Neural crest cell (in vitro differentiated cells): ENCODE data around the gene EXO1. TPM values are rescaled to one million over a fixed set of nuclear protein-coding genes. Genes with fewer than 3 reads are reported as not detected.
A peak's percentile ranks its signal among the peaks of the same experiment; 100 is the strongest.

Experiments
- DNase-seq: peaks from one replicate; pipeline ENCODE4 v3.0.0; 2021; ENCODE audit warnings: low read depth, mixed read lengths, low spot score
- H3K27ac Mint-ChIP-seq: one replicate; pipeline ENCODE4 v1.8.0; 2021; ENCODE audit warnings: mild to moderate bottlenecking, mixed read lengths; ENCODE audit not compliant: unreplicated experiment
- H3K27me3 Mint-ChIP-seq: 2 replicates; pipeline ENCODE4 v1.8.0; 2021; ENCODE audit warnings: low read depth, mild to moderate bottlenecking, mixed read lengths
- H3K36me3 Mint-ChIP-seq: 2 replicates; pipeline ENCODE4 v1.8.0; 2021; ENCODE audit warnings: low read depth, mild to moderate bottlenecking, mixed read lengths
- H3K4me1 Mint-ChIP-seq: 2 replicates; pipeline ENCODE4 v1.8.0; 2021; ENCODE audit warnings: mixed read lengths
- H3K4me3 Mint-ChIP-seq: one replicate; pipeline ENCODE4 v1.8.0; 2021; ENCODE audit warnings: mild to moderate bottlenecking, mixed read lengths
- H3K9me3 Mint-ChIP-seq: 2 replicates; pipeline ENCODE4 v1.8.0; 2021; ENCODE audit warnings: mixed read lengths
- total RNA-seq: library from RNA; stranded (reverse); gene quantifications from 2 replicates; pipeline ENCODE4 v1.2.1, GENCODE V29; 2021
- TF ChIP-seq, protein P1 (sequence below): fragments of 200-600 bp; sonication (generic); conservative IDR thresholded peaks from 2 replicates; pipeline ENCODE4 v1.5.0; 2021; ENCODE audit warnings: antibody characterized with exemption, mild to moderate bottlenecking

EXO1 gene
- total RNA-seq, 1 donor from 2014 or later: 49.2 TPM

DNA sequence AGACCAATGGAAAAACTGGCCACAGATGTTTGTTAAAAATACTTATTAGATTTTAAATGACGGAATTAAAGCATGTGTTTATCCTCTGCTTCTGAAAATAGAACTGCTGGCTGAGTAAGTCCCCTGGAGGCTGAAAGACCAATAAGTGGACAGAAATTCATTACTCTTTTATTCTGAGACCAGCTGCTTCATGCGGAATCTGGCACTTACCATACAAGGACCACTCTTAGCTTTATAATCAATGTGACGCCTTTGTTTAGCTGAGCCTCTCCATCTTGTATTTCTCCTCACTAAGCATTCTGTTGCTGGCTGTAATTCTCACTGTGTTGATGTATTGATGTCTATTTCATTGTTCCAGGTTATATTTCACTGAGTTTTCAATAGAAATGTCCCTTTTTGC lies 6.3 kb upstream of the EXO1 start:
- no peak for DNase-seq
- H3K27ac Mint-ChIP-seq: peak overlapping the region; percentile 88
- H3K9me3 Mint-ChIP-seq: no peaks in the 10 kb centered on the region
- no peaks in the 10 kb centered on the region for H3K36me3 Mint-ChIP-seq
- no peak overlapping the region for H3K4me3 Mint-ChIP-seq
- TF ChIP-seq, protein P1, sequence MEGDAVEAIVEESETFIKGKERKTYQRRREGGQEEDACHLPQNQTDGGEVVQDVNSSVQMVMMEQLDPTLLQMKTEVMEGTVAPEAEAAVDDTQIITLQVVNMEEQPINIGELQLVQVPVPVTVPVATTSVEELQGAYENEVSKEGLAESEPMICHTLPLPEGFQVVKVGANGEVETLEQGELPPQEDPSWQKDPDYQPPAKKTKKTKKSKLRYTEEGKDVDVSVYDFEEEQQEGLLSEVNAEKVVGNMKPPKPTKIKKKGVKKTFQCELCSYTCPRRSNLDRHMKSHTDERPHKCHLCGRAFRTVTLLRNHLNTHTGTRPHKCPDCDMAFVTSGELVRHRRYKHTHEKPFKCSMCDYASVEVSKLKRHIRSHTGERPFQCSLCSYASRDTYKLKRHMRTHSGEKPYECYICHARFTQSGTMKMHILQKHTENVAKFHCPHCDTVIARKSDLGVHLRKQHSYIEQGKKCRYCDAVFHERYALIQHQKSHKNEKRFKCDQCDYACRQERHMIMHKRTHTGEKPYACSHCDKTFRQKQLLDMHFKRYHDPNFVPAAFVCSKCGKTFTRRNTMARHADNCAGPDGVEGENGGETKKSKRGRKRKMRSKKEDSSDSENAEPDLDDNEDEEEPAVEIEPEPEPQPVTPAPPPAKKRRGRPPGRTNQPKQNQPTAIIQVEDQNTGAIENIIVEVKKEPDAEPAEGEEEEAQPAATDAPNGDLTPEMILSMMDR: no peak
- H3K4me1 Mint-ChIP-seq: no peaks in the 10 kb centered on the region
- H3K27me3 Mint-ChIP-seq: peaks cover 17% of the 10 kb centered on the region

DNA sequence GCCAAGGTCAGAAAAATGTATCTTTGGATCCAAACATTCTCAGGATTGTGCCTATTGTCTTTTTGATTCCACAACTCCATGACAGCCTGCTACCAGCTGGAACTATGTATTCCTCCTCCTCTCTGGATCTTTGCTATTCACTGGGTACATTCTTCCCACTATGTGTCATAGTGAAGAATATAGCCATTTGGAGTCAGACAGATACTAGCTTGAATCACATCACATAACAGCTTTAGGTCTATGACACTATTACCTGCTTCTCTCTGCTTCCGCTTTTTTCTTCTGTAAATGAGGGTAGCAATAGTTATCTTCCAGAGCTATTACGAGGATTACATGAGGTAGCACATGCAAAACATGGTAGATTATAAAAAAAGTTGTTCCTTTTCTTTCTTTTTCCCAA lies 5.4 kb upstream of the EXO1 start:
- Mint-ChIP-seq H3K4me3 (no peak overlapping the region), H3K27ac (no peak overlapping the region), H3K27me3 (peaks cover 17% of the 10 kb centered on the region), H3K4me1 (peaks cover 6% of the 10 kb centered on the region), H3K36me3 (no peaks in the 10 kb centered on the region), H3K9me3 (no peaks in the 10 kb centered on the region)
- no peak for DNase-seq
- TF ChIP-seq, protein P1: no peak

DNA sequence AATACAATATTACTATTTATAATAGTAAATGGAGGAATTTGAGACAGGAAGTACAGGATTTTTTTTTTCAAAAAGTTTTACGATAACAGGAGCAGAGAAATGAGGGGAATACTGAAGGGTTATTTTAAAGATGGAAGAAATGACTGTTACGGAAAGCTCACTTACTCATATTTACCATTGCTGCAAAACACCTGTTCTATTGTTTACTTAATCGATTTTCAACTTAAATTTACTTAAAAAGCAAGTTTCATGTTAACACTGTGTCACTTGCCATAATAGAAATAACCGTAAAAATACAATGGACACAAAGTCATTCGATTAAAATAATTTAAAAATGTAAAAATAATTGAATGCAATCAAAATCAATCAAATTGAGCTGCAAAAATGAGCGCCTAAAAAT lies 3.4 kb upstream of the EXO1 start:
- H3K27me3 Mint-ChIP-seq: peaks cover 17% of the 10 kb centered on the region
- TF ChIP-seq, protein P1: no peak
- no peak for DNase-seq
- H3K4me3 Mint-ChIP-seq: no peak overlapping the region
- no peak overlapping the region for H3K27ac Mint-ChIP-seq
- H3K36me3 Mint-ChIP-seq: no peaks in the 10 kb centered on the region
- peaks cover 21% of the 10 kb centered on the region for H3K4me1 Mint-ChIP-seq
- no peaks in the 10 kb centered on the region for H3K9me3 Mint-ChIP-seq

DNA sequence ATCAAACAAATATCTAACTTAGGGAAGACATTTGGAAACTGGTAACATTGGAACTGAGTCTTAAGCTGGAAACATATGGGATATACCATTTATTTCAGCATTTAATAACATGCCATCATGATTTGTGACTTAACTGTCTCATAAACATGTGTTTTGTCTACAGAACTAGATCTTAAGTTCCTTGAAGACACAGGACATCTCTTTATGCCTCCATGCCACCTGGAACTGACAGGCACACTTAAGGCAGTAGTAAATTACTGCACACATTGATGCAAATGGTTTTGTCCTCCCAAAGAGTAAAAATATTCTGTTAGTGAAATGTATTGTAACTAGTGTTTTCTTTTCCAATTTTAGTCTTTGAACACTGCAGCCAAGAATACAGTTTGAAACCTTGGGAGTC lies 1.6 kb upstream of the EXO1 start:
- no peak for DNase-seq
- H3K27ac Mint-ChIP-seq: no peak overlapping the region
- H3K4me3 Mint-ChIP-seq: peak overlapping the region; percentile 97
- TF ChIP-seq, protein P1: no peak
- no peaks in the 10 kb centered on the region for H3K9me3 Mint-ChIP-seq
- peaks cover 14% of the 10 kb centered on the region for H3K27me3 Mint-ChIP-seq
- peaks cover 27% of the 10 kb centered on the region for H3K4me1 Mint-ChIP-seq
- no peaks in the 10 kb centered on the region for H3K36me3 Mint-ChIP-seq

DNA sequence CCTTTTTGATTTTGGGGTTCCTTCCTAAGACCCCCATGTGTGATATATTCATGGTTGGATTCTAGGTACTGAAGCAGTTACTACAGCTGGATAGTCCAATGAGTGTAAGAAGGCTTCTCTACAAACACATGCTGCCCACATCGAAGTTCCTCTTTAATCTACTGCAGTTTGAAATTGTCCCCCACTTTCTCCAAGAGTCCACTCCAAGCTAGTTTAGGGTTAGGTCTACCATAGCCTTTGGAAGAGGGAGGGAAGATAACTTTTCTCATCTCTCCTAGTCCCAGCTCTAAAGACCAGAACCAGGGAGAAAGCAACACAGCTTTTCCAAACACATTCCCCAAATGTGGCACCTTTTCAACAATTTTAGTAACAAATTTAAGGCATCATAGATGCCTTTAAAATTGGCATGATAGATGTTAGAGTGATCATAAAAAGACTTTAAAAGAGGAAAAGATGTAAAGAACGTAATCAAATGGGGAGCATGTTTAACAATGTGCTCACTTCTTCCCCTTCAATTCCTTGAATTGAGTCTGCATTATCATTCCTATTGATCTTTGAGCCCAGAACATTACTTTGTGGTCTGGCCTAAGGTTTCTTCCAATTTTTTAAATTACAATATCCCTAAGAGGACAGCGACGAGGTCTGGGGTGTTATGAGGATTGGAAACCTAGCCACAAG lies 1.0 kb upstream of the EXO1 start:
- DNase-seq: no peak
- peaks cover 14% of the 10 kb centered on the region for H3K27me3 Mint-ChIP-seq
- H3K36me3 Mint-ChIP-seq: no peaks in the 10 kb centered on the region
- TF ChIP-seq, protein P1: no peak
- peak overlapping the region; percentile 97 for H3K4me3 Mint-ChIP-seq
- no peaks in the 10 kb centered on the region for H3K9me3 Mint-ChIP-seq
- no peak overlapping the region for H3K27ac Mint-ChIP-seq
- peaks cover 27% of the 10 kb centered on the region for H3K4me1 Mint-ChIP-seq
